Left cardiac atrium (tissue), 4 donors: ENCODE data around the gene TRIM8. TPM values are rescaled to one million over a fixed set of nuclear protein-coding genes. Genes with fewer than 3 reads are reported as not detected.

Experiments used
- ATAC-seq, 2 donors: fragments of 200-7000 bp; cut with Tn5 transposase; one replicate each; pipeline ENCODE4 v1.9.1; 2020; ENCODE audit warnings: mild to moderate bottlenecking in 2 of 2, moderate library complexity in 2 of 2
- DNase-seq: peaks from one replicate; pipeline ENCODE4 v3.0.0-alpha.2; 2020
- intact Hi-C, 2 donors: fragments of 100-400 bp; cut with DNase I; formaldehyde crosslinking; loops; one replicate each; pipeline versions ENCODE4 v1.14.1 to v1.15.1; 2022 to 2023
- long read RNA-seq: library from polyadenylated mRNA; unstranded; transcript quantifications from one replicate; pipeline ENCODE4 v2.0.0, GENCODE V29; 2021
- total RNA-seq, 2 donors: library from RNA; stranded (reverse); fragmentation: NEBNext Ultra II Directional; extraction: Animal tissue kit (Norgen Biotek cat#: 25700); gene quantifications; one replicate each; pipeline ENCODE4 v1.2.1, GENCODE V29; 2021
- donor health status: DM: no; HTN: yes; CAD: no.
- donor health status: DM: no; HTN: yes; CAD: no; lungs with severe emphysema.
- donor health status: DM: yes; HTN: yes; CAD: no.
- donor health status: Dilated cardiomyopathy.

TRIM8 gene
- 100 to 1,000 TPM; 104 to 108 TPM for total RNA-seq
- long read RNA-seq, full-length matches to known transcripts: 3 of 15 reads
- long read RNA-seq, partial matches to known transcripts: 0 of 15 reads
- long read RNA-seq, other reads (novel, unspliced or antisense): 12 of 15 reads

DNA sequence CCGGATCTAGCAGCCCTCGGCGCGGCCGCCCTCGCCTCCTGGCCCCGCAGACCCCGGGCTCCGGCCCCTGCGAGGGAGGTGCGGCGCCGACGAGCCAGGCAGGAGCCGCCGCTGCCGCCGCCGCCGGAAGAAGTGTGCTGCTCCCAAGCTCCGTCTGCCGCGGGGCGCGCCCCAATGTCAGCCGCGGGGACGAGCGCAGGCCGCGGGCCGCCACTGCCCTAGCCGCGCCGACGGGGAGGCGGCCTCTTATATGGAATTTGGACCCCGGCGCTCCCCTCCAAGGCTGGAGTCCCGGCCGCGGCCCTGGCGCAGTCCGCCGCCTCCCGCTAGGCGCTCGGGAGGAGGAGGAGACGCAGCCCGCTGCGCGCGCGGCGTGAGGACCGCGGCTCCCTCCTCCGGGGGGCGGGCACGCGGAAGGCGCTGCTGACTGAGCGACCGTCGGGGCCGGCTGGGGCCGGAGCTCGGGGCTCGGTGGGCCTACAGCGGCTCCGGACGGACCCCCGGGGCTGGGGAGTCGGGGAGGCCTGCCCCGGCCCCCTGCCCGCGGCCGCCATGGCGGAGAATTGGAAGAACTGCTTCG, at the start of gene TRIM8:
TRIM8 (plus strand) TSS at position 414 of the 580 bp plus-strand sequence; CDS start at position 553, 139 bp downstream.
- DNase-seq (peak; percentile 65), ATAC-seq (peak; percentile 5 to 6)
- intact Hi-C loops: no loop called here

GRCh38 chr10:102595293-102595692, 49.0 kb upstream of the TRIM8 start:
- intact Hi-C loops: loop anchor here (5.0 kb wide), 1 partner anchor 52 kb away; no protein-coding TSS in a partner anchor

DNA sequence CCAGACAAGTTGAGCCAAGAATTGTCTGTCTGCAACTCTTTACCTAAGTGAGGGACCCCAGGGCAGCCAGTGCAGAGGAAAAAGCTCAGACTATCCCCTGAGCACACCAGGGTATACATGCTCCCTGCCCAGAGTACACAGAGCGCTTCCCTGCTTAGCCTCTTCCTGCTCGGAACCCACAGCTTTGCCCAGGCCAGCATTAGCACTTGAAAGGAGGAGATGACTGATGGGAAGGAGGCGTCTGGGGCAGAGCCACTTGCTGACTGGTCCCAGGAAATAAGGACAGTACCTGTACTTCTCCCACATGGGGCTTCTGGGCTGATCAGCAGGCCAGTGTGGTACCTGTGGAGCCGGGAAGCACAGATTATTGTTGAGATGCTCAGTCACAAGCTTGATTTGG, 48.4 kb upstream of the TRIM8 start:
- DNase-seq (no peak), ATAC-seq (no peak)
- intact Hi-C loops: loop anchor here (5.0 kb wide), 1 partner anchor 51 kb away; no protein-coding TSS in a partner anchor

More at GRCh38 chr10:102595293-102595692, 49.0 kb upstream of the TRIM8 start:
- DNase-seq (no peak), ATAC-seq (peak in 1 of 2 donors; percentile 22)

DNA sequence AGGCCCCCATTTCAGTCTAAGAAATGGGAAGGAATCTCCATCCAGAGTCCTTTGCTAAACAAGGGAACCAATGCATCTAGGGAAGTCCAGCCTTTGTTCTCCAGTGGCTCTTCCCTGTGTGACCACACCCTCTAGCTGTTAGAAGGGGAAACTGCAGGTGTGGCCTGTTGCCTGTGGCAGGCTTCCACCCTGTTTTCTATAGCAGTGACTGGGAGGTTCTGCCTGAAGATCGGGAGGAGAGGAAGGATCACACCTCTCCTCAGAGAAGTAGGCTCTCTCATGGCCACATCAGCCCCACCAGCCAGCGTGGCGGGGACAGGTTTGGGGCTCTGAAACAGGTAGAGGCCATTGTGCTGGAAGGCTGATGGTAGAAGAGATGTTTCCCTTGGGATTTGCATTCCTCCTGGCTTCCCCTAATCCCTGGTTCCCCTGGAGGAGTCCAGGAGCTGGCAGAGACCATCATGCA, 47.7 kb upstream of the TRIM8 start:
- DNase-seq (no peak), ATAC-seq (peak; percentile 24 to 58)
- intact Hi-C loops: loop anchor here (5.0 kb wide), 1 partner anchor 51 kb away; no protein-coding TSS in a partner anchor

- DNase-seq (peak; percentile 67), ATAC-seq (peak; percentile 12 to 45)
- intact Hi-C loops: loop anchor here (5.0 kb wide), 1 partner anchor 50 kb away; no protein-coding TSS in a partner anchor
Measured at GRCh38 chr10:102597131-102597991, 46.9 kb upstream of the TRIM8 start.

GRCh38 chr10:102598243-102598642, 46.0 kb upstream of the TRIM8 start:
- no peak for ATAC-seq
- no peak for DNase-seq
- intact Hi-C loops: loop anchor here (5.0 kb wide), 1 partner anchor 49 kb away; no protein-coding TSS in a partner anchor

DNA sequence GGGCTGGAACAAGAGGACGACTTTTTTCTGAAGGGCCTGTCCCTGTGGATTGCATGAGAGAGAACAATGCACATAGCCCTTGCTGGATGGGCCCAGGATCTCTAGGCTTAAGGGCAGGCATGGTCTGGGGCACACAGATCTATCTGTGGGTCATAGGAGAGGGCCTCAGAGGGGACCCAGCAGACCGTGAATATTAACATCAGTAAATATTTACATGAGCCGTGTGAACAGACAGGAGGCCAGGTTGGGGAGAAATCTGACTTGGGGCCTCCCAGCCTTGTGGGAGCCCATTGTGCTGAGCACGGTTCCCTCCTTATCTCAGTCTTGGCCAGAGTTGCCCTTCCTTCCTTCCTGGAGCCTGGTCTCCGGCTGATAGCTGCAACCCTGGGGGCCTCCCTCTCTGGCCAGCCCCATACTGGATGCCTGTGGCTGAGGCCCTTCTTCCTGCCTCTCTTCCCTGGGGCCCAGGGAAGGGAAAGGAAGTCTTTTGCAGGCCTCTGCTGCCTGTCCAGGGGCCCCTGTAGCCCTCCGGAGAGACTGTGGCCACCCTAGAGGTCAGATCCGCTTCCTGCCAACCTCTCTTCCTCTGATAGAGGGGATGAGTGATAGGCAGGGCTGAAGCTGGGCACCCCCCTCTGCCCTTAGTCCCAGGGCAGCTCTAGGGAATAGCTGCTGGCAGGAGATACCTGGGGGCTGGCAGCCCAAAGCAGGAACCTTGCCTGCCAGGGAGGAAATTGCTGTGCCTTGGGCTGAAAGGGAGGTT, 44.5 kb upstream of the TRIM8 start:
- ATAC-seq (peak; percentile 35 to 36), DNase-seq (peak; percentile 78)
- intact Hi-C loops: loop anchor here (5.0 kb wide), 1 partner anchor 48 kb away; no protein-coding TSS in a partner anchor

- ATAC-seq: peak in 1 of 2 donors; percentile 5
- intact Hi-C loops: no loop called here
- DNase-seq: no peak
Measured at GRCh38 chr10:102600816-102601215, 43.5 kb upstream of the TRIM8 start.

DNA sequence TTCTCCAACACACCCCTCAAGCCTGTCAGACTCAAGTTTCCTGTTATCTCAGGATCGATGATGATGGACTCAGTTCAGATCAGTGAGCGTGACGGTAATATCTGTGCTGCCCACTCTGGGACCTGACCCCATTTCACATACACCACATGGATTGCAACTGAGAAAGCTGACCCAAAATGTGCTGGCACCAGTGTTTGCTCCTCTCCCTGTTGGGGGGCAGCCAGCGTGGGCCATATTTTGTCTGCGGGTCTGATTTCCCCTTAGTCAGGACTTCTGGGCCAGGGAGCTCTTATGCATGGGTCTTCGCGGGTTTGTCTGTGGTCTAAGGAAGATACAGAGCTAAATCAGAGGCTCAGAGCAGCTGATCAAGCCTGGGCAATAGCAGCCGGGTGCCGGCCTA, 42.6 kb upstream of the TRIM8 start:
- DNase-seq (no peak), ATAC-seq (no peak)
- intact Hi-C loops: no loop called here

DNA sequence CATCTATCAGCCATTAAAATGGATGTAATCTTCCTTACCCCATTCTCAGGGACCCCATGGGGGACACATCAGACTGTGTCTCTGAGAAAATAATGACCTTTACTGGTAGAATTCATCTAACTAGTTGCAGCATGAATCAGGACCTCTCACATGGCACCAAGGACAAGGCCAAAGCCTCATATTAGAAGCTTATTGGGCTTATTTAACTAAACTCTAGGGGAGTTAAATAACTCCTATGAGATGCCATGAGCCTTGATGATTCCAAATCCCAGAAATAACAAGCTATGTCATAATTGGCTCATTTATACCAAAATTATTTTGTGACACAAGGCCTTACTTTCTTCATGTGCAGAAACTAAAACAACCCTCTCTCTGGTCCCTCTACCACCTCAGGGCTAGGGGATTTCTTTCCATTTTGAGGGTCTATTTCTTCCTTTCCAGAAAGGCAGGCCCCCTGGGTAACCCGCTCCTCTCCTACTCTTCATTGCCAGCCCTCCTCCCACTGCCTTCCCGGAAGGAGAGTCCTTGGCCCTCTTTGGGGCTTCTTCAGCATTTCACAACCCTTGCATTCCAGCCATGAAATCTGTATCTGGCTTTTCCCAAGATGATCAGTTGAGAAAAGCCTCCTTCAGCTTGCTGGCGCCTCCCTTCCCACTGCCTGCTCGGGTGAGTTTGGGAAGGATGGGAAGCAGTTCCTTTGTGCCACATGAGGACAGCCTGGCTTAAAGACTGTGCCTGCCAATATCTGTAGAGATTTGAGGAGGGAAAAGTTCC, 41.8 kb upstream of the TRIM8 start:
- peak; percentile 18 to 45 for ATAC-seq
- no peak for DNase-seq
- intact Hi-C loops: no loop called here

- intact Hi-C loops: no loop called here
- ATAC-seq: peak; percentile 23 to 57
- DNase-seq: no peak
Measured at GRCh38 chr10:102603946-102604345, 40.3 kb upstream of the TRIM8 start.

- ATAC-seq (peak in 1 of 2 donors; percentile 65), DNase-seq (no peak)
- intact Hi-C loops: no loop called here
Measured at GRCh38 chr10:102604439-102604841, 39.8 kb upstream of the TRIM8 start.

GRCh38 chr10:102605712-102606111, 38.6 kb upstream of the TRIM8 start:
- DNase-seq (no peak), ATAC-seq (peak in 1 of 2 donors; percentile 4)
- intact Hi-C loops: no loop called here

DNA sequence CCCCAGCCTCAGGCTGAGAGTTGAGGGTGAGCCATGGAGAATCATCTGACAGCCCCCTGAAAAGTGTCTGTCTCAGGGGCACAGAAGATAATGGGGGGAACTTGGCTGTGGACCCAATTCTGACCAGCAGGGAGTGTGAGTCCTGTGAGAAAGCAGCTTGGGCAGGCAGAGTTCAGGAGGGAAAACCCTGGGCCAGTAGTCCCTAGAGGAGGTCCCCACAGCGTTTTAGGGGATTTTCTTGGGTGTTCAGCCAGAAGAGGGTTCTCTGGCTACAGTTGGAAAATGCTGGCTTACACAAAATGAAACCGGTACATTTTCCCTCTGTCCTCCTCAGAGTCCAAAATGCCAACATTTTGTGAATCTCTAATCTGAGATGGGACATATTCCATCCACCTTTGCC, 35.8 kb upstream of the TRIM8 start:
- DNase-seq (no peak), ATAC-seq (no peak)
- intact Hi-C loops: no loop called here

DNA sequence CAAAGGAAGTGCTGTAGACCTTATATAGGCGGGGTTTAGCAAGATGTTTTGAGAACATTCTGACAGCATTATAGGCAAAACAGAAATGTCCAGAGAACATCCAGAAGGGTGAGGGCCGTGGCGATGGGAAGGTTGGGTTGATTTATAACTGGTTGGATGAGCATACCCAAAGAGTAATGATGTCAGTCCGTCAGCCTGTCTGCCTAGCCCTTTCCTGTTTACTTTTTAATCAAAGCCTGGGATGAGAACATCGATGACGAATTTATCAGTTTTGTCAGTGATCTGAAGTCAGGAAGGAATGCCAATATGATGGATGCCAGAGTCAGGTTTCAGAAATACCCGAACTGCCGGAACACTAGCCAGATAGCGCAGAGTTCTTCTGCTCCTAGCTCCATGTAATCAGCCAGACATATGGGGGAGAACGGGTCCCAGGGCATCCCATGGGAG, 33.8 kb upstream of the TRIM8 start:
- intact Hi-C loops: no loop called here
- no peak for ATAC-seq
- DNase-seq: no peak

- DNase-seq: no peak
- intact Hi-C loops: no loop called here
- ATAC-seq: no peak
Measured at GRCh38 chr10:102611514-102612087, 32.7 kb upstream of the TRIM8 start.

DNA sequence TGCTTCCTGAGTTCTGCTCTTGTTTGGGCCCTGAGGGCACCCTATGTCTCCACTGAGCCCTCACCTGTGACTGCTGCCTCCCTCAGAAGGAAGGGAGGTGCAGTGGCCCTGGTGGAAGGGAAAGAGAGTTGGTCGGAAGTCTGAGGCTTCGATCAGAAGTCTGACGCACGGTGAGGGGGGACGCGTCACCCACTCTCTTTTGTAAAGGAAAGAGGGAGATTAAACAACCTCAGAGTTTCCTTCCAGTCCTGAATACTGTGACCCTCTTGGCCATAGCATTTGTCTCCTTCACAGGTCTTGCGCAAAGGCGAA, 31.4 kb upstream of the TRIM8 start:
- ATAC-seq: no peak
- DNase-seq: no peak
- intact Hi-C loops: no loop called here

DNA sequence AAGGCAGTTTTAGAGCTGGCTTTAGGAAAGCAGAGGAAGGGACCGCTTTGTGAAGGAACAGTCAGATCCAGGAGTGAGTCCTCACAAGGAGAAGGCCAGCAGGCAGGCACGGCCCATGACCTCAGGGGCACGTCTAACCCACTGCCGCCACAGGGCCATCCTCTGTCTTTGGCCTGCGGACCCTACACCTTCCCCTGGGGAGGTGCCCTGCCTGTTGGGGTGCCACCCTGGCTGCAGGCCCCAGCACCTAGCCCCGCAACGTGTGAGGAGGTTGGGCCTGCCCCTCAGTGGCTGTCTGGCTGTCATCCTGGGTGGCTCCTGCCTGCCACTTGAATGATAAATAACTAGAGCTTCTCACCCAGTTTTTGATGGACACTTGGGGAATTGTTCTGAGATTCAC, 31.0 kb upstream of the TRIM8 start:
- DNase-seq (no peak), ATAC-seq (no peak)
- intact Hi-C loops: no loop called here
